WTC11 (cell line): Measurements from ENCODE around the gene CAMK2D. TPM values are rescaled to one million over a fixed set of nuclear protein-coding genes. Genes with fewer than 3 reads are reported as not detected.

ENCODE experiments used
- ATAC-seq: fragments of 200-7000 bp; cut with Tn5 transposase; 2 replicates; pipeline ENCODE4 v1.10.0; 2021; ENCODE audit warnings: mild to moderate bottlenecking, moderate library complexity
- CTCF ChIA-PET: fragments of 300-600 bp; sonication (Branson Sonifier 250); formaldehyde crosslinking; loops from one replicate; lab custom pipeline; 2021; ENCODE audit warnings: antibody characterized with exemption; lab: Charles Lee
- POLR2A ChIA-PET: fragments of 350-600 bp; sonication (Branson Sonifier 250); formaldehyde crosslinking; loops from one replicate; lab custom pipeline; 2021; ENCODE audit warnings: antibody characterized with exemption; lab: Charles Lee
- DNase-seq: peaks from one replicate; pipeline ENCODE4 v3.0.0; 2021; ENCODE audit warnings: low spot score
- H3K27ac Mint-ChIP-seq: 2 replicates; pipeline ENCODE4 v1.8.0; 2021; ENCODE audit warnings: mixed read lengths
- H3K27me3 Mint-ChIP-seq: 2 replicates; pipeline ENCODE4 v1.8.0; 2021; ENCODE audit warnings: low read depth, mild to moderate bottlenecking, moderate library complexity, mixed read lengths
- H3K36me3 Mint-ChIP-seq: 2 replicates; pipeline ENCODE4 v1.8.0; 2021; ENCODE audit warnings: mixed read lengths
- H3K4me1 Mint-ChIP-seq: 2 replicates; pipeline ENCODE4 v1.8.0; 2022; ENCODE audit warnings: mixed read lengths
- H3K4me3 Mint-ChIP-seq: 2 replicates; pipeline ENCODE4 v1.8.0; 2021; ENCODE audit warnings: mild to moderate bottlenecking, moderate library complexity, mixed read lengths
- H3K9me3 Mint-ChIP-seq: 2 replicates; pipeline ENCODE4 v1.8.0; 2021; ENCODE audit warnings: mixed read lengths
- ATF6 ChIP-seq: sonication (generic); formaldehyde crosslinking; IDR thresholded peaks from 2 replicates; pipeline ENCODE4 v1.8.1; 2023; ENCODE audit warnings: mild to moderate bottlenecking, missing genetic modification reagents
- ERG ChIP-seq: fragments of 250-450 bp; sonication (Bioruptor Pico); IDR thresholded peaks from 2 replicates; pipeline ENCODE4 v1.8.0; 2021; ENCODE audit warnings: mild to moderate bottlenecking
- ESRRA ChIP-seq: sonication (generic); formaldehyde crosslinking; IDR thresholded peaks from 2 replicates; pipeline ENCODE4 v1.8.1; 2022; ENCODE audit warnings: mild to moderate bottlenecking, missing genetic modification reagents, borderline replicate concordance
- GABPB1 ChIP-seq: sonication (generic); formaldehyde crosslinking; IDR thresholded peaks from 2 replicates; pipeline ENCODE4 v1.8.1; 2023; ENCODE audit warnings: mild to moderate bottlenecking, missing genetic modification reagents
- IRF2 ChIP-seq: sonication (generic); formaldehyde crosslinking; IDR thresholded peaks from 2 replicates; pipeline ENCODE4 v1.8.0; 2022; ENCODE audit warnings: low read depth, missing genetic modification reagents, borderline replicate concordance
- MAX ChIP-seq: sonication (generic); formaldehyde crosslinking; IDR thresholded peaks from 2 replicates; pipeline ENCODE4 v1.8.0; 2022; ENCODE audit warnings: mild to moderate bottlenecking, missing genetic modification reagents
- MLX ChIP-seq: sonication (generic); formaldehyde crosslinking; IDR thresholded peaks from 2 replicates; pipeline ENCODE4 v1.8.1; 2023; ENCODE audit warnings: mild to moderate bottlenecking, missing genetic modification reagents, moderate library complexity
- MXD4 ChIP-seq: fragments of 250-450 bp; sonication (Bioruptor Pico); IDR thresholded peaks from 2 replicates; pipeline ENCODE4 v1.8.0; 2021; ENCODE audit warnings: mild to moderate bottlenecking, moderate library complexity, borderline replicate concordance
- NFYB ChIP-seq: sonication (generic); formaldehyde crosslinking; conservative IDR thresholded peaks from 2 replicates; pipeline ENCODE4 v1.8.0; 2022; ENCODE audit warnings: low read depth, missing genetic modification reagents
- PRDM15 ChIP-seq: sonication (generic); formaldehyde crosslinking; IDR thresholded peaks from 2 replicates; pipeline ENCODE4 v1.8.0; 2022; ENCODE audit warnings: missing genetic modification reagents
- TEAD1 ChIP-seq: sonication (generic); formaldehyde crosslinking; IDR thresholded peaks from 2 replicates; pipeline ENCODE4 v1.8.0; 2022; ENCODE audit warnings: mild to moderate bottlenecking, missing genetic modification reagents
- ZNF138 ChIP-seq: sonication (generic); formaldehyde crosslinking; conservative IDR thresholded peaks from 2 replicates; pipeline ENCODE4 v1.8.1; 2022; ENCODE audit warnings: mild to moderate bottlenecking, moderate library complexity, missing genetic modification reagents
- ZNF219 ChIP-seq: sonication (generic); formaldehyde crosslinking; IDR thresholded peaks from 2 replicates; pipeline ENCODE4 v1.8.0; 2023; ENCODE audit warnings: missing genetic modification reagents, mild to moderate bottlenecking, borderline replicate concordance
- ZNF317 ChIP-seq: sonication (generic); formaldehyde crosslinking; IDR thresholded peaks from 2 replicates; pipeline ENCODE4 v1.8.1; 2023; ENCODE audit warnings: low read depth, mild to moderate bottlenecking, moderate library complexity, missing genetic modification reagents, borderline replicate concordance
- ZSCAN18 ChIP-seq: fragments of 250-450 bp; sonication (Bioruptor Pico); IDR thresholded peaks from 2 replicates; pipeline ENCODE4 v2.1.2; 2022; ENCODE audit warnings: mild to moderate bottlenecking, moderate library complexity
- total RNA-seq: library from RNA; stranded (reverse); gene quantifications from 3 replicates; pipeline ENCODE4 v1.2.3, GENCODE V29; 2021
- TF ChIP-seq, protein P1 (sequence below): fragments of 250-450 bp; sonication (Bioruptor Pico); IDR thresholded peaks from 2 replicates; pipeline ENCODE4 v1.9.0; 2021; ENCODE audit warnings: mild to moderate bottlenecking, borderline replicate concordance
- TF ChIP-seq, protein P2 (sequence below): fragments of 250-450 bp; sonication (Bioruptor Pico); IDR thresholded peaks from 2 replicates; pipeline ENCODE4 v1.9.0; 2021; ENCODE audit warnings: mild to moderate bottlenecking

CAMK2D gene
- total RNA-seq, 1 experiment from 2014 or later, result 16.5 TPM

GRCh38 chr4:113483131-113483530, 278.4 kb downstream of the CAMK2D start:
- Mint-ChIP-seq H3K36me3 (peaks cover 1% of the 10 kb centered on the region; the same call in 1 of the 2 replicates), H3K9me3 (no peaks in the 10 kb centered on the region), H3K27me3 (no peaks in the 10 kb centered on the region), H3K4me1 (peaks cover 9% of the 10 kb centered on the region), H3K27ac (no peak overlapping the region), H3K4me3 (no peak overlapping the region)
- TF ChIP-seq ESRRA, result no peak
- no peak for TF ChIP-seq MLX
- no peak for TF ChIP-seq ZNF219
- TF ChIP-seq ERG (CRISPR knock-in tag), result no peak
- TF ChIP-seq PRDM15 (CRISPR knock-in tag), result no peak
- TF ChIP-seq ZSCAN18, result no peak
- no peak for TF ChIP-seq ZNF317 (CRISPR knock-in tag)
- no peak for TF ChIP-seq MXD4 (CRISPR knock-in tag)
- no peak for TF ChIP-seq IRF2 (CRISPR knock-in tag)
- TF ChIP-seq GABPB1 (CRISPR knock-in tag), result no peak
- no peak for TF ChIP-seq ZNF138 (CRISPR knock-in tag)
- no peak for TF ChIP-seq TEAD1 (CRISPR knock-in tag)
- no peak for TF ChIP-seq ATF6 (CRISPR knock-in tag)
- TF ChIP-seq, protein P1, sequence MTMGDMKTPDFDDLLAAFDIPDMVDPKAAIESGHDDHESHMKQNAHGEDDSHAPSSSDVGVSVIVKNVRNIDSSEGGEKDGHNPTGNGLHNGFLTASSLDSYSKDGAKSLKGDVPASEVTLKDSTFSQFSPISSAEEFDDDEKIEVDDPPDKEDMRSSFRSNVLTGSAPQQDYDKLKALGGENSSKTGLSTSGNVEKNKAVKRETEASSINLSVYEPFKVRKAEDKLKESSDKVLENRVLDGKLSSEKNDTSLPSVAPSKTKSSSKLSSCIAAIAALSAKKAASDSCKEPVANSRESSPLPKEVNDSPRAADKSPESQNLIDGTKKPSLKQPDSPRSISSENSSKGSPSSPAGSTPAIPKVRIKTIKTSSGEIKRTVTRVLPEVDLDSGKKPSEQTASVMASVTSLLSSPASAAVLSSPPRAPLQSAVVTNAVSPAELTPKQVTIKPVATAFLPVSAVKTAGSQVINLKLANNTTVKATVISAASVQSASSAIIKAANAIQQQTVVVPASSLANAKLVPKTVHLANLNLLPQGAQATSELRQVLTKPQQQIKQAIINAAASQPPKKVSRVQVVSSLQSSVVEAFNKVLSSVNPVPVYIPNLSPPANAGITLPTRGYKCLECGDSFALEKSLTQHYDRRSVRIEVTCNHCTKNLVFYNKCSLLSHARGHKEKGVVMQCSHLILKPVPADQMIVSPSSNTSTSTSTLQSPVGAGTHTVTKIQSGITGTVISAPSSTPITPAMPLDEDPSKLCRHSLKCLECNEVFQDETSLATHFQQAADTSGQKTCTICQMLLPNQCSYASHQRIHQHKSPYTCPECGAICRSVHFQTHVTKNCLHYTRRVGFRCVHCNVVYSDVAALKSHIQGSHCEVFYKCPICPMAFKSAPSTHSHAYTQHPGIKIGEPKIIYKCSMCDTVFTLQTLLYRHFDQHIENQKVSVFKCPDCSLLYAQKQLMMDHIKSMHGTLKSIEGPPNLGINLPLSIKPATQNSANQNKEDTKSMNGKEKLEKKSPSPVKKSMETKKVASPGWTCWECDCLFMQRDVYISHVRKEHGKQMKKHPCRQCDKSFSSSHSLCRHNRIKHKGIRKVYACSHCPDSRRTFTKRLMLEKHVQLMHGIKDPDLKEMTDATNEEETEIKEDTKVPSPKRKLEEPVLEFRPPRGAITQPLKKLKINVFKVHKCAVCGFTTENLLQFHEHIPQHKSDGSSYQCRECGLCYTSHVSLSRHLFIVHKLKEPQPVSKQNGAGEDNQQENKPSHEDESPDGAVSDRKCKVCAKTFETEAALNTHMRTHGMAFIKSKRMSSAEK (CRISPR knock-in tag), result no peak
- TF ChIP-seq MAX, result no peak
- TF ChIP-seq, protein P2, sequence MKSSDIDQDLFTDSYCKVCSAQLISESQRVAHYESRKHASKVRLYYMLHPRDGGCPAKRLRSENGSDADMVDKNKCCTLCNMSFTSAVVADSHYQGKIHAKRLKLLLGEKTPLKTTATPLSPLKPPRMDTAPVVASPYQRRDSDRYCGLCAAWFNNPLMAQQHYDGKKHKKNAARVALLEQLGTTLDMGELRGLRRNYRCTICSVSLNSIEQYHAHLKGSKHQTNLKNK, result no peak
- TF ChIP-seq NFYB, result no peak
- POLR2A ChIA-PET, result no interaction called here
- ATAC-seq (no peak), DNase-seq (no peak)
- CTCF ChIA-PET, result no interaction called here
